Measurements from ENCODE around the gene PSME1. TPM values are rescaled to one million over a fixed set of nuclear protein-coding genes. Genes with fewer than 3 reads are reported as not detected.

The PSME1 gene
- total RNA-seq, 1 experiment from 2014 or later: 76.8 TPM

GRCh38 chr14:24096545-24097181 is 39.3 kb upstream of the PSME1 start:
- peak overlapping the region; percentile 42; the same call in 1 of the 2 replicates for H3K27ac Mint-ChIP-seq
- DNase-seq (ENCODE audit: low spot score) (no peak), ATAC-seq (no peak)
- peaks cover 25% of the 10 kb centered on the region for H3K36me3 Mint-ChIP-seq
- no peak overlapping the region for H3K4me3 Mint-ChIP-seq
- H3K4me1 Mint-ChIP-seq: peaks cover 21% of the 10 kb centered on the region
- CTCF ChIA-PET: interaction anchor here (3.5 to 11.7 kb wide), 3 partner anchors 12 to 39 kb away, joined by 29 to 320 read pairs (median 170); partner anchors contain the start of genes DCAF11 and NRL
- peaks cover 10% of the 10 kb centered on the region for H3K27me3 Mint-ChIP-seq (ENCODE audit: low read depth)
- POLR2A ChIA-PET: interaction anchor here (2.1 kb wide), 1 partner anchor 64 kb away, joined by 5 read pairs; the partner anchor contains the start of gene IRF9
- no peak for TF ChIP-seq TEAD4 (CRISPR knock-in tag; IDR thresholded peaks at IDR 0.05)
- H3K9me3 Mint-ChIP-seq: no peaks in the 10 kb centered on the region

DNA sequence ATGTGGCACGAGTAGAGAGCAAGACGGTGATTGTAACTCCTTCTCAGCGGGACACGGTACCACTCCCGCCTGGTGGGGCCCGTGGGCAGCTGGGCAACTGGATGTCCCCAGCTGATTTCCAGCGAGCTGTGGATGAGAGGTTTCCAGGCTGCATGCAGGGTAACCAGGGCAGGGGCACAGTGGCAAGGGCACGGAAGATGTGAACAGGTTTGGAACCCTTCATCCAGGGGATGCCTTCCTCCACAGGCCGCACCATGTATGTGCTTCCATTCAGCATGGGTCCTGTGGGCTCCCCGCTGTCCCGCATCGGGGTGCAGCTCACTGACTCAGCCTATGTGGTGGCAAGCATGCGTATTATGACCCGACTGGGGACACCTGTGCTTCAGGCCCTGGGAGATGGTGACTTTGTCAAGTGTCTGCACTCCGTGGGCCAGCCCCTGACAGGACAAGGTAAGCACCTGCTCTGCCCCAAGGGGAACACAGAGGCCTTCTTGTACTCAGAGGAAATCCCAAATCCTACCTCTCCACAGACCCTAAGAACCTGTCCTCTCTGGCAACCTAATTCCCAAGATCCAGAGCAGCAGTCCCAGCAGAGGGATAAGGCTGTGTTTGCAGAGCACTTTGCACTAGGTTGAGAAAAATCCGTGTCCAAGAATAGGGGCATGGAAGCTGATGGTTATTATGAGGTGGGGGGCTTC is 37.6 kb upstream of the PSME1 start:
- no peak overlapping the region for H3K27ac Mint-ChIP-seq

More for the DNA sequence above, 37.6 kb upstream of the PSME1 start:
- H3K9me3 Mint-ChIP-seq: peaks cover 5% of the 10 kb centered on the region; the same call in 1 of the 2 replicates
- no peak for ATAC-seq
- H3K36me3 Mint-ChIP-seq: peaks cover 38% of the 10 kb centered on the region
- DNase-seq (ENCODE audit: low spot score): no peak
- H3K4me3 Mint-ChIP-seq: no peak overlapping the region
- H3K27me3 Mint-ChIP-seq (ENCODE audit: low read depth): peaks cover 3% of the 10 kb centered on the region; the same call in 1 of the 2 replicates
- no peak for TF ChIP-seq ATF2 (CRISPR knock-in tag; IDR thresholded peaks at IDR 0.05; ENCODE audit: borderline replicate concordance, low read depth)
- TF ChIP-seq, protein P1, sequence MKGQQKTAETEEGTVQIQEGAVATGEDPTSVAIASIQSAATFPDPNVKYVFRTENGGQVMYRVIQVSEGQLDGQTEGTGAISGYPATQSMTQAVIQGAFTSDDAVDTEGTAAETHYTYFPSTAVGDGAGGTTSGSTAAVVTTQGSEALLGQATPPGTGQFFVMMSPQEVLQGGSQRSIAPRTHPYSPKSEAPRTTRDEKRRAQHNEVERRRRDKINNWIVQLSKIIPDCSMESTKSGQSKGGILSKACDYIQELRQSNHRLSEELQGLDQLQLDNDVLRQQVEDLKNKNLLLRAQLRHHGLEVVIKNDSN (CRISPR knock-in tag; IDR thresholded peaks at IDR 0.05): no peak
- no peak for TF ChIP-seq NR3C1 (CRISPR knock-in tag; conservative IDR thresholded peaks at IDR 0.05; ENCODE audit: low read depth)
- TF ChIP-seq ESRRA (CRISPR knock-in tag; IDR thresholded peaks at IDR 0.05; ENCODE audit: borderline replicate concordance): no peak
- no peak for TF ChIP-seq SMAD4 (CRISPR knock-in tag; IDR thresholded peaks at IDR 0.05)
- no peak for TF ChIP-seq ZNF263 (CRISPR knock-in tag; IDR thresholded peaks at IDR 0.05; ENCODE audit: low read depth)
- TF ChIP-seq TEAD1 (CRISPR knock-in tag; IDR thresholded peaks at IDR 0.05): no peak
- no peak for TF ChIP-seq ATF6 (CRISPR knock-in tag; IDR thresholded peaks at IDR 0.05)
- TF ChIP-seq RELA (CRISPR knock-in tag; IDR thresholded peaks at IDR 0.05; ENCODE audit: borderline replicate concordance): no peak
- no peak for TF ChIP-seq CREB1 (CRISPR knock-in tag; IDR thresholded peaks at IDR 0.05)
- TF ChIP-seq ZNF423 (CRISPR knock-in tag; IDR thresholded peaks at IDR 0.05): no peak
- TF ChIP-seq, protein P2, sequence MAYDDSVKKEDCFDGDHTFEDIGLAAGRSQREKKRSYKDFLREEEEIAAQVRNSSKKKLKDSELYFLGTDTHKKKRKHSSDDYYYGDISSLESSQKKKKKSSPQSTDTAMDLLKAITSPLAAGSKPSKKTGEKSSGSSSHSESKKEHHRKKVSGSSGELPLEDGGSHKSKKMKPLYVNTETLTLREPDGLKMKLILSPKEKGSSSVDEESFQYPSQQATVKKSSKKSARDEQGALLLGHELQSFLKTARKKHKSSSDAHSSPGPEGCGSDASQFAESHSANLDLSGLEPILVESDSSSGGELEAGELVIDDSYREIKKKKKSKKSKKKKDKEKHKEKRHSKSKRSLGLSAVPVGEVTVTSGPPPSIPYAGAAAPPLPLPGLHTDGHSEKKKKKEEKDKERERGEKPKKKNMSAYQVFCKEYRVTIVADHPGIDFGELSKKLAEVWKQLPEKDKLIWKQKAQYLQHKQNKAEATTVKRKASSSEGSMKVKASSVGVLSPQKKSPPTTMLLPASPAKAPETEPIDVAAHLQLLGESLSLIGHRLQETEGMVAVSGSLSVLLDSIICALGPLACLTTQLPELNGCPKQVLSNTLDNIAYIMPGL (CRISPR knock-in tag; IDR thresholded peaks at IDR 0.05): no peak
- peaks cover 16% of the 10 kb centered on the region for H3K4me1 Mint-ChIP-seq
- ChIA-PET CTCF (interaction anchor here (11.1 to 11.7 kb wide), 2 partner anchors 11 to 41 kb away, joined by 170 to 320 read pairs; no protein-coding TSS in a partner anchor), POLR2A (no interaction called here)

All from WTC11 (cell line).